ENCODE results near the gene ETF1. TPM values are rescaled to one million over a fixed set of nuclear protein-coding genes. Genes with fewer than 3 reads are reported as not detected.

ETF1 gene
- total and polyA plus RNA-seq, 2 donors (not counting 1 experiment from before 2014, with no cell fraction given): 10.2 to 50.5 TPM

GRCh38 chr5:138573949-138574670 lies 31.1 kb upstream of the ETF1 start:
- CTCF ChIA-PET: interaction anchor here (1.1 to 2.7 kb wide), 3 partner anchors 19 to 31 kb away, joined by 4 to 23 read pairs (median 8); partner anchors contain the start of gene ETF1
- peak; percentile 51 for DNase-seq

More at GRCh38 chr5:138573949-138574670, 31.1 kb upstream of the ETF1 start:
- peaks cover 22% of the 10 kb centered on the region for H4K20me1 ChIP-seq (ENCODE audit: control insufficient read depth, insufficient read depth, low read length, poor library complexity, severe bottlenecking)
- peak overlapping the region; percentile 80 to 98 (median 96) for H3K4me3 ChIP-seq (ENCODE audit: control extremely low read depth in 1 of 5, extremely low read depth in 1 of 5, insufficient read depth in 1 of 5, low read depth in 2 of 5, low read length in 4 of 5)
- intact Hi-C loops (cut with micrococcal nuclease): loop anchor here (10.0 kb wide), 2 partner anchors 539 to 819 kb away; partner anchors contain the start of genes FAM13B and HNRNPA0
- H3K27ac Mint-ChIP-seq: peak overlapping the region; percentile 100
- TF ChIP-seq EZH2 (IDR thresholded peaks at IDR 0.05; ENCODE audit: borderline replicate concordance, insufficient read depth, low read depth, low read length, poor library complexity, severe bottlenecking) (no peak), CTCF (IDR thresholded peaks at IDR 0.05) (no peak)
- H3K4me1 ChIP-seq (ENCODE audit: control insufficient read depth in 2 of 2, insufficient read depth in 2 of 2, low read length in 2 of 2): peaks cover 16% of the 10 kb centered on the region in 2 donors
- peaks cover 25% of the 10 kb centered on the region for H3K4me1 Mint-ChIP-seq
- peak overlapping the region; percentile 97 for H3K9ac ChIP-seq (ENCODE audit: low read length)
- H3K27me3 ChIP-seq (replicated peaks in 1 of 4; ENCODE audit: control extremely low read depth in 1 of 4, control insufficient read depth in 3 of 4, insufficient read depth in 4 of 4, low read length in 3 of 4): no peaks in the 10 kb centered on the region
- no peak for ATAC-seq (ENCODE audit: low read depth)
- H3K4me2 ChIP-seq (replicated peaks; ENCODE audit: low read depth, low read length, poor library complexity, severe bottlenecking): peak overlapping the region; percentile 80
- H3K27ac ChIP-seq (ENCODE audit: low read length in 2 of 2): peak overlapping the region; percentile 99 to 100
- no CpG with 5 or more reads among the region's 9 CpGs for WGBS (ENCODE audit: insufficient coverage)
- no peak overlapping the region for H2AFZ ChIP-seq (ENCODE audit: insufficient read depth, low read depth, low read length, poor library complexity, severe bottlenecking)
- H3K4me3 Mint-ChIP-seq: peak overlapping the region; percentile 96
- peaks cover 53% of the 10 kb centered on the region for H3K79me2 ChIP-seq (ENCODE audit: control insufficient read depth, insufficient read depth, low read length)
- no peaks in the 10 kb centered on the region for H3K9me3 ChIP-seq (ENCODE audit: control extremely low read depth in 1 of 3, control insufficient read depth in 2 of 3, insufficient read depth in 1 of 3, low read length in 2 of 3)
- H3K27me3 Mint-ChIP-seq: no peaks in the 10 kb centered on the region
- peaks cover 0 to 41% of the 10 kb centered on the region in 2 experiments for H3K36me3 ChIP-seq (replicated peaks in 1 of 2; ENCODE audit: control extremely low read depth in 1 of 2, control insufficient read depth in 1 of 2, extremely low read depth in 1 of 2, insufficient read depth in 2 of 2, low read length in 1 of 2)
- POLR2A ChIA-PET: interaction anchor here (0.7 kb wide), 1 partner anchor 76 kb away, joined by 3 read pairs; no protein-coding TSS in a partner anchor
- H3K9me3 Mint-ChIP-seq (ENCODE audit: insufficient read depth): no peaks in the 10 kb centered on the region

All from B cell (primary cell).